ENCODE results near the gene SMKR1.
"Not testable (repeated sequence)": the region's sequence is repeated elsewhere in the genome, so short reads cannot be mapped to it uniquely, and the experiment has no call there.

SMKR1 gene

DNA sequence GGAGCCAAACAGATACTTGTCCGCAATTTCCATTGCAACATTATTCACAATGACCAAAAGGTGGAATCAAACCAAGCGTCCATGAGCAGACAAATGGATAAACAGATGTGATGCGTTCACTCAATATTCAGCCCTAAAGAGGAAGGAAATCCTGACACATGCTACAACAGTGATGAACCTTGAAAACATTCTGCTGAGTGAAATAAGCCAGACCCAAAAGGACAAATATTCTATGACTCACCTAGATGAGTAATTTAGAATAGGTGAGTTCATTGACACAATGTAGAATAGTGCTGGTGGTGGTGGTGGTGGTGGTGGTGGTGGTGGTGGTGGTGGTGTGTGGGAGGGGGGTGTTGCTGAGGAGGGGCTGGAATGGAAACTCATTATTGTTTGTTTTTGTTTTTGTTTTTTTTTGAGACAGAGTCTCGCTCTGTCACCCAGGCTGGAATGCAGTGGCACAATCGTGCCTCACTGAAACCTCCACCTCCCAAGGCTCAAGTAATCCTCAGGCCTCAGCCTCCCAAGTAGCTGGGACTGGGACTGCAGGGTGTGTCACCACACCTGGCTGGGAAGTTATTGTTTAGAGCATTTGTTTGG lies 28.6 kb downstream of the SMKR1 start:
- H3K9ac ChIP-seq (ENCODE audit: low read depth, low read length): no peak overlapping the region
- no peaks in the 10 kb centered on the region for H3K9me3 ChIP-seq (ENCODE audit: insufficient read depth, low read depth, low read length)
- no peak overlapping the region for H3K27ac ChIP-seq (ENCODE audit: low read length)
- no peaks in the 10 kb centered on the region for H3K27me3 ChIP-seq (ENCODE audit: insufficient read depth, low read length)
- H3K4me1 ChIP-seq (ENCODE audit: insufficient read depth, low read length): peaks cover 6% of the 10 kb centered on the region; the same call in 1 of the 2 replicates
- no peak overlapping the region for H3K4me3 ChIP-seq (ENCODE audit: low read length)
- no peaks in the 10 kb centered on the region for H3K36me3 ChIP-seq (ENCODE audit: insufficient read depth, low read depth, low read length)

GRCh38 chr7:129531721-129532120 lies 29.4 kb downstream of the SMKR1 start:
- Histone ChIP-seq H3K4me1 (ENCODE audit: insufficient read depth, low read length) (peaks cover 6% of the 10 kb centered on the region; the same call in 1 of the 2 replicates), H3K9me3 (ENCODE audit: insufficient read depth, low read depth, low read length) (no peaks in the 10 kb centered on the region), H3K27ac (ENCODE audit: low read length) (no peak overlapping the region), H3K36me3 (ENCODE audit: insufficient read depth, low read depth, low read length) (no peaks in the 10 kb centered on the region), H3K27me3 (ENCODE audit: insufficient read depth, low read length) (no peaks in the 10 kb centered on the region), H3K9ac (ENCODE audit: low read depth, low read length) (no peak overlapping the region), H3K4me3 (ENCODE audit: low read length) (no peak overlapping the region)

DNA sequence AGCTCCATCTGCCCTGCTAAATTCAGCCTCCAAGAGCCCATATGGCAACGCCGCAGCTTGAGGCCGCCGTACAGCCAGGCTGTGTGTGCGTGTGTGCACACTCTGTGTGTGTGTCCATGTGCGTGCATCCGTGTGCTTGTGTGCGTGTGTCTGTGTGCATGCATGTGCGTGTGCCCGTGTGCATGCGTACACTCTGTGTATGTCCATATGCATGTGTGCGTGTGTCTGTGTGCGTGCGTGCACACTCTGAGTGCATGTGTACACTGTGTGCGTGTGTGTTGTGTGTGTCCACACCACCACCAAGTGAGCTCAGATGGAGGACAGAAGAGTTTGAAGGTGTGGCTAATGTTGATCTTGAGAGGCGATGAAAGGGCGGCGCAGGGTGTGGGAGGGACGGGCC lies 30.0 kb downstream of the SMKR1 start:
- H3K9ac ChIP-seq (ENCODE audit: low read depth, low read length): no peak overlapping the region
- H3K27ac ChIP-seq (ENCODE audit: low read length): no peak overlapping the region
- no peaks in the 10 kb centered on the region for H3K9me3 ChIP-seq (ENCODE audit: insufficient read depth, low read depth, low read length)
- no peaks in the 10 kb centered on the region for H3K27me3 ChIP-seq (ENCODE audit: insufficient read depth, low read length)
- no peaks in the 10 kb centered on the region for H3K36me3 ChIP-seq (ENCODE audit: insufficient read depth, low read depth, low read length)
- H3K4me1 ChIP-seq (ENCODE audit: insufficient read depth, low read length): peaks cover 6% of the 10 kb centered on the region; the same call in 1 of the 2 replicates
- no peak overlapping the region for H3K4me3 ChIP-seq (ENCODE audit: low read length)

DNA sequence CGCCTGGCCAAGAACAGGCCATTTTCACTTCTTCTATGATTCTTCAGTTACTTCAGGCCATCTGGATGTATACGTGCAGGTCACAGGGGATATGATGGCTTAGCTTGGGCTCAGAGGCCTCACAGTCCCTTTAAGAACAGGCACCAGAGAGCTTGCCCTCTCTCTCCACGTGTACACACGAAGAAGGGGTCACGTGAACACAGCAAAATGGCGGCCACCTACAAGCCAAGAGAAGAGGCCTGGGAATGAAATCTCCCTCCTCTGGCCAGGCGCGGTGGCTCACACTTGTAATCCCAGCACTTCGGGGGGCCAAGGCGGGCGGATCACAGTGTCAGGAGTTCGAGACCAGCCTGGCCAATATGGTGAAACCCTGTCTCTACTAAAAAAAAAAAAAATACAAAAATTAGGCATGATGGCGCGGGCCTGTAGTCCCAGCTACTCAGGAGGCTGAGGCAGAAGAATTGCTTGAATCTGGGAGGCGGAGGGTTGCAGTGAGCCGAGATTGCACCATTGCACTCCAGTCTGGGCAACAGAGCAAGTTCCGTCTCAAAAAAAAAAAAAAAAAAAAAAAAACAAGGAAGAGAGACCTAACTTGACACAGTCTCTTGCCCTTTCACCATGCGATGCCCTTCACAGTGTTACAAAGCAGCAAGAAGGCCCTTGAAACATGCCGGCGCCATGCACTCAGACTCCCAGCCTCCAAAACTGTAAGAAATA lies 32.4 kb downstream of the SMKR1 start:
- not testable (repeated sequence) for H3K27me3 ChIP-seq (ENCODE audit: insufficient read depth, low read length); H3K27ac ChIP-seq (ENCODE audit: low read length); H3K36me3 ChIP-seq (ENCODE audit: insufficient read depth, low read depth, low read length); H3K4me3 ChIP-seq (ENCODE audit: low read length); H3K9ac ChIP-seq (ENCODE audit: low read depth, low read length); H3K4me1 ChIP-seq (ENCODE audit: insufficient read depth, low read length); H3K9me3 ChIP-seq (ENCODE audit: insufficient read depth, low read depth, low read length)

DNA sequence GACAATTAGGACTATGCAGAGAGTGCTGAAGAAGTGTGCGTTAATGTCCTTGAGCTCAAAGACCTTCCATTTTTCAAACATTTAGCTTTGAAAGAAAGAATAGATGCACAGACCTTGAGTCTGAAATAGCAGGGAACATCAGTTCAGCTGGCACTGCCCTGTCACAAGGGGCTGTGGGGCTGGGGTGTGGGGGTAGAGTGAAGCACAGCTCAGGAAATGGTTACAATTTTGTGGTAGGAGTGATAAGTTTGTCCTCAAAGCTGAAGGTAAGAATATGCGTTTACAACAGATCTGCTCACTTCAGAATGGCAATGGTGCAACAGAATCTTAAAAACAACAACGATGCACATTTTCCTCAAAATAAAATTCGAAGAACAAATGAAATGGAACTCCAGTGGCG lies 33.6 kb downstream of the SMKR1 start:
- peaks cover 6% of the 10 kb centered on the region; the same call in 1 of the 2 replicates for H3K4me1 ChIP-seq (ENCODE audit: insufficient read depth, low read length)
- H3K27ac ChIP-seq (ENCODE audit: low read length): no peak overlapping the region
- no peaks in the 10 kb centered on the region for H3K36me3 ChIP-seq (ENCODE audit: insufficient read depth, low read depth, low read length)
- no peaks in the 10 kb centered on the region for H3K9me3 ChIP-seq (ENCODE audit: insufficient read depth, low read depth, low read length)
- no peaks in the 10 kb centered on the region for H3K27me3 ChIP-seq (ENCODE audit: insufficient read depth, low read length)
- no peak overlapping the region for H3K9ac ChIP-seq (ENCODE audit: low read depth, low read length)
- H3K4me3 ChIP-seq (ENCODE audit: low read length): no peak overlapping the region

- no peak overlapping the region for H3K9ac ChIP-seq (ENCODE audit: low read depth, low read length)
- no peaks in the 10 kb centered on the region for H3K36me3 ChIP-seq (ENCODE audit: insufficient read depth, low read depth, low read length)
- no peaks in the 10 kb centered on the region for H3K27me3 ChIP-seq (ENCODE audit: insufficient read depth, low read length)
- H3K4me3 ChIP-seq (ENCODE audit: low read length): no peak overlapping the region
- no peaks in the 10 kb centered on the region for H3K9me3 ChIP-seq (ENCODE audit: insufficient read depth, low read depth, low read length)
- no peak overlapping the region for H3K27ac ChIP-seq (ENCODE audit: low read length)
- H3K4me1 ChIP-seq (ENCODE audit: insufficient read depth, low read length): peaks cover 6% of the 10 kb centered on the region; the same call in 1 of the 2 replicates
Observed at GRCh38 chr7:129536323-129536722, 34.0 kb downstream of the SMKR1 start.

GRCh38 chr7:129538790-129539189 lies 36.5 kb downstream of the SMKR1 start:
- Histone ChIP-seq H3K9me3 (ENCODE audit: insufficient read depth, low read depth, low read length) (no peaks in the 10 kb centered on the region), H3K27me3 (ENCODE audit: insufficient read depth, low read length) (no peaks in the 10 kb centered on the region), H3K36me3 (ENCODE audit: insufficient read depth, low read depth, low read length) (no peaks in the 10 kb centered on the region), H3K27ac (ENCODE audit: low read length) (no peak overlapping the region), H3K4me1 (ENCODE audit: insufficient read depth, low read length) (no peaks in the 10 kb centered on the region; the same call in 1 of the 2 replicates), H3K4me3 (ENCODE audit: low read length) (no peak overlapping the region), H3K9ac (ENCODE audit: low read depth, low read length) (no peak overlapping the region)

GRCh38 chr7:129540340-129540739 lies 38.0 kb downstream of the SMKR1 start:
- Histone ChIP-seq H3K27ac (ENCODE audit: low read length) (no peak overlapping the region), H3K4me3 (ENCODE audit: low read length) (no peak overlapping the region), H3K36me3 (ENCODE audit: insufficient read depth, low read depth, low read length) (no peaks in the 10 kb centered on the region), H3K9me3 (ENCODE audit: insufficient read depth, low read depth, low read length) (no peaks in the 10 kb centered on the region), H3K9ac (ENCODE audit: low read depth, low read length) (no peak overlapping the region), H3K27me3 (ENCODE audit: insufficient read depth, low read length) (no peaks in the 10 kb centered on the region), H3K4me1 (ENCODE audit: insufficient read depth, low read length) (no peaks in the 10 kb centered on the region)

- H3K9me3 ChIP-seq (ENCODE audit: insufficient read depth, low read depth, low read length): no peaks in the 10 kb centered on the region
- H3K4me3 ChIP-seq (ENCODE audit: low read length): no peak overlapping the region
- H3K27me3 ChIP-seq (ENCODE audit: insufficient read depth, low read length): no peaks in the 10 kb centered on the region
- H3K36me3 ChIP-seq (ENCODE audit: insufficient read depth, low read depth, low read length): no peaks in the 10 kb centered on the region
- H3K4me1 ChIP-seq (ENCODE audit: insufficient read depth, low read length): no peaks in the 10 kb centered on the region
- H3K9ac ChIP-seq (ENCODE audit: low read depth, low read length): no peak overlapping the region
- no peak overlapping the region for H3K27ac ChIP-seq (ENCODE audit: low read length)
Observed at GRCh38 chr7:129544700-129545099, 42.4 kb downstream of the SMKR1 start.

DNA sequence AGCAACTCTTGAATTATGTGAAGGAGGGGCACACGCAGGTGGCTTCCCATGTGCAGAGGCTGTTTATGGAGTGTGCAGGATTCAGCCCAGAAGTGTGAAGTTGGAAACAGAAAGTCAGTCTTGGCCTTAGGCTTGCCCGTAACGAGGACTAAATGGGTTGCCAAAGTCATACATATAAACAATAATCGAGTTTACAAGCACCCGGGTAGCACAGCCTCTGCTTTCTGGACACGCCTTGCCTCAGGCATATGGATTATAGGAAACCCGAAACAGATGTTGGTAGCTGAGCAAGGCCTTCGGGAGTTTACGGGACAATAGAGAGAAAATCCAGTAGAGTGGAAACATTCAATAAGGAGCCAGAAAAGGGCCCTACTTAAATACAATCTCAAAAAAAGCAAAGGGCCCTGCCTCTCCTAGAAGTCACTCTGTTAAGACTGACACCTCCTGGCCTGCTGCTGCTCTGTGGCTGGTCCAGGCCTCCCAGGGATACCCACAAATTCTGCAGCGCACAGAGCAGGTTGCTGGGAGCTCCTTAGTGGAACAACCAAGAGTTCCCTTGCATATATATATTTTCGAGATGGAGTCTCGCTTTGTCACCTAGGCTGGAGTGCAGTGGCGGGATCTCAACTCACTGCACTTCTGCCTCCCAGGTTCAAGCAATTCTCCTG lies 48.5 kb downstream of the SMKR1 start:
- Histone ChIP-seq H3K9ac (ENCODE audit: low read depth, low read length) (no peak overlapping the region), H3K4me1 (ENCODE audit: insufficient read depth, low read length) (no peaks in the 10 kb centered on the region), H3K4me3 (ENCODE audit: low read length) (no peak overlapping the region), H3K27ac (ENCODE audit: low read length) (no peak overlapping the region), H3K27me3 (ENCODE audit: insufficient read depth, low read length) (no peaks in the 10 kb centered on the region), H3K9me3 (ENCODE audit: insufficient read depth, low read depth, low read length) (no peaks in the 10 kb centered on the region), H3K36me3 (ENCODE audit: insufficient read depth, low read depth, low read length) (no peaks in the 10 kb centered on the region)

GRCh38 chr7:129553899-129554461 lies 51.6 kb downstream of the SMKR1 start:
- Histone ChIP-seq H3K9ac (ENCODE audit: low read depth, low read length) (no peak overlapping the region), H3K9me3 (ENCODE audit: insufficient read depth, low read depth, low read length) (no peaks in the 10 kb centered on the region), H3K4me1 (ENCODE audit: insufficient read depth, low read length) (peaks cover 9% of the 10 kb centered on the region; the same call in 1 of the 2 replicates), H3K36me3 (ENCODE audit: insufficient read depth, low read depth, low read length) (no peaks in the 10 kb centered on the region), H3K27ac (ENCODE audit: low read length) (no peak overlapping the region), H3K27me3 (ENCODE audit: insufficient read depth, low read length) (no peaks in the 10 kb centered on the region; the same call in 1 of the 2 replicates), H3K4me3 (ENCODE audit: low read length) (no peak overlapping the region)
